Lower leg skin (tissue), 4 donors: Measurements from ENCODE around the gene LRP10. TPM values are rescaled to one million over a fixed set of nuclear protein-coding genes. Genes with fewer than 3 reads are reported as not detected.

ENCODE experiments used
- DNase-seq, 2 donors: peaks; one replicate each; pipeline ENCODE4 v3.0.0-alpha.2; 2019; ENCODE audit warnings: low spot score in 2 of 2
- H3K4me3 ChIP-seq: fragments of 200-600 bp; sonication (generic); 2 replicates; pipeline ENCODE4 v1.5.1; 2017; ENCODE audit warnings: mild to moderate bottlenecking, low read depth; ENCODE audit not compliant: poor library complexity, severe bottlenecking
- CTCF ChIP-seq, 3 donors: fragments of 450-650 bp; IDR thresholded peaks; one replicate each; pipeline ENCODE4 v1.5.1; 2016; ENCODE audit warnings: antibody characterized with exemption in 3 of 3, mild to moderate bottlenecking in 3 of 3, moderate library complexity in 2 of 3
- POLR2A ChIP-seq, 2 donors: fragments of 450-650 bp; IDR thresholded peaks; one replicate each; pipeline ENCODE4 v1.6.1; 2016 to 2017; ENCODE audit warnings: antibody characterized with exemption in 2 of 2, mild to moderate bottlenecking in 1 of 2, moderate library complexity in 1 of 2
- WGBS, 2 donors: methylation state at CpG; one replicate each; pipeline ENCODE4 v1.1.5; 2018; 5-methylcytosine and 5-hydroxymethylcytosine counted together
- intact Hi-C: fragments of 100-400 bp; cut with DNase I; formaldehyde crosslinking; loops from one replicate; pipeline ENCODE4 v1.15.0; 2023; ENCODE audit warnings: low total_unique reads
- total RNA-seq, 4 donors: library from RNA; depleted of rRNA; stranded (reverse); fragments of >200 nt; gene quantifications; one replicate each; pipeline ENCODE4 v1.1.0, GENCODE V29; 2016

The LRP10 gene
- total RNA-seq, 4 donors from 2014 or later = 148 to 209 (median 167) TPM

- no peak overlapping the region for H3K4me3 ChIP-seq
- WGBS, 2 donors = 62 to 70% methylated on average over 3 to 4 of the region's 4 CpGs
- no peak for TF ChIP-seq POLR2A (IDR thresholded peaks at IDR 0.05)
- no peak for TF ChIP-seq CTCF (IDR thresholded peaks at IDR 0.05)
- intact Hi-C loops = no loop called here
- no peak for DNase-seq
These were observed 17.1 kb downstream of the LRP10 start for GRCh38 chr14:22888662-22889061.

GRCh38 chr14:22890416-22890815 is 18.9 kb downstream of the LRP10 start:
- TF ChIP-seq POLR2A (IDR thresholded peaks at IDR 0.05) (no peak), CTCF (IDR thresholded peaks at IDR 0.05) (no peak)
- intact Hi-C loops = no loop called here
- WGBS, 2 donors = 69 to 80% methylated on average over 1 of the region's 1 CpG
- no peak for DNase-seq
- no peak overlapping the region for H3K4me3 ChIP-seq

- intact Hi-C loops = no loop called here
- WGBS, 2 donors = 68 to 77% methylated on average over 6 to 7 of the region's 7 CpGs
- no peak for DNase-seq
- TF ChIP-seq POLR2A (IDR thresholded peaks at IDR 0.05) (no peak), CTCF (IDR thresholded peaks at IDR 0.05) (no peak)
- no peak overlapping the region for H3K4me3 ChIP-seq
These were observed 20.9 kb downstream of the LRP10 start for GRCh38 chr14:22892488-22892887.

GRCh38 chr14:22893706-22894105 is 22.2 kb downstream of the LRP10 start:
- no peak for DNase-seq
- TF ChIP-seq POLR2A (IDR thresholded peaks at IDR 0.05) (no peak), CTCF (IDR thresholded peaks at IDR 0.05) (no peak)
- H3K4me3 ChIP-seq = no peak overlapping the region
- intact Hi-C loops = no loop called here
- 91 to 93% methylated on average over 4 of the region's 4 CpGs for WGBS, 2 donors

DNA sequence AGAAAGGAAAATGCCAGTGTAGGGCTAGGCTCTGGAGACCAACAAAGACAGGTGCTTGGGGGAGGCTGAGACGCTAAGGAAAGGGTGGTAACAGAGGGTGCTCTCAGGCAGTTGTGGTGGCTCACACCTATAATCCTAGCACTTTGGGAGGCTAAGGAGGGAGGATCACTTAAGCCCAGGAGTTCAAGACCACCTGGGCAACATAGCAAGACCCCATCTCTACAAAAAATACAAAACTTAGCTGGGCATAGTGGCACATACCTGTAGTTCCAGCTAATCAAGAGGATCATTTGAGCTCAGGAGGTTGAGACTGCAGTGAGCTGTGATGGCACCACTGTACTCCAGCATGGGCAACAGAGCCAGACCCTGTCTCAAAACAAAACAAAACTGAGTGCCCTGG is 23.9 kb downstream of the LRP10 start:
- no peak for TF ChIP-seq POLR2A (IDR thresholded peaks at IDR 0.05)
- no peak for TF ChIP-seq CTCF (IDR thresholded peaks at IDR 0.05)
- WGBS, 2 donors = 100% methylated on average over 1 of the region's 1 CpG
- no peak for DNase-seq
- H3K4me3 ChIP-seq = no peak overlapping the region
- intact Hi-C loops = no loop called here

GRCh38 chr14:22896356-22896755 is 24.8 kb downstream of the LRP10 start:
- no peak for DNase-seq
- 61 to 66% methylated on average over 5 of the region's 5 CpGs for WGBS, 2 donors
- no peak overlapping the region for H3K4me3 ChIP-seq
- TF ChIP-seq POLR2A (IDR thresholded peaks at IDR 0.05) = no peak
- no peak for TF ChIP-seq CTCF (IDR thresholded peaks at IDR 0.05)
- intact Hi-C loops = no loop called here
